Stimulated activated naive CD8-positive, alpha-beta T cell treated with anti-CD3 and anti-CD28 coated beads, Interleukin-15, amount 100 ng/mL, for 72 hours (primary cell): Measurements from ENCODE around the gene HBS1L.

Source experiments
- ATAC-seq: fragments of 150-1000 bp; cut with Tn5 transposase; 2 replicates; pipeline ENCODE4 v1.10.0; 2021; ENCODE audit warnings: mild to moderate bottlenecking, moderate library complexity
- DNase-seq, 2 donors: peaks; one replicate each; pipeline ENCODE4 v3.0.0; 2021 to 2022
- H3K27ac Mint-ChIP-seq, 2 donors: one replicate each; pipeline ENCODE4 v1.8.0; 2022; ENCODE audit warnings: mild to moderate bottlenecking in 2 of 2, mixed read lengths in 2 of 2, moderate library complexity in 2 of 2
- H3K27me3 Mint-ChIP-seq: one replicate; pipeline ENCODE4 v1.8.0; 2022; ENCODE audit warnings: mixed read lengths
- H3K4me1 Mint-ChIP-seq: one replicate; pipeline ENCODE4 v1.8.0; 2022; ENCODE audit warnings: mild to moderate bottlenecking, mixed read lengths
- H3K4me3 Mint-ChIP-seq, 2 donors: one replicate each; pipeline ENCODE4 v1.8.0; 2022; ENCODE audit warnings: mild to moderate bottlenecking in 2 of 2, mixed read lengths in 2 of 2, moderate library complexity in 1 of 2
- H3K9me3 Mint-ChIP-seq, 2 donors: one replicate each; pipeline ENCODE4 v1.8.0; 2022; ENCODE audit warnings: mixed read lengths in 2 of 2

HBS1L gene

DNA sequence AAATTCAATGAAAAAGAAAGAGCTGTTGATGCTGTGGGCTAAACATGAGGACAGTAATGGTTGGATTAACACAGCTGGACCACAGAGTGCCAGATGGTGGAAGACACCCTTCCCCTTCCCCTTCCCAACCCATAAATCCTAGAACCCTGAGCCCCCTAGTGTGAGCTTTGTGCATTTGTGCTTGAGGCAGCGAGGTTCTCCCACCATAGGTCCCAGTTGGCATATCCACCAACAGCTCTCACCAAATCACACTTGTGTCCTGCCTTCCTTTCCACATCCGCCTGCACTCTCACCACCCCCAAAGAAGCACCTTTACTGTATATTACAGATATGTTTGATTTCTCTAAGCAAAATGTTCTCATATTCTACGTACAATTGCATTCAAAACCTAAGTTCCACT is 32.8 kb upstream of the HBS1L start:
- Mint-ChIP-seq H3K27me3 (no peaks in the 10 kb centered on the region), H3K4me3 (peak overlapping the region; percentile 61 to 78), H3K9me3 (peaks cover 1 to 6% of the 10 kb centered on the region in 2 donors), H3K27ac (peak overlapping the region; percentile 93), H3K4me1 (peaks cover 82% of the 10 kb centered on the region)
- DNase-seq (peak; percentile 37 to 42), ATAC-seq (peak; percentile 36)

DNA sequence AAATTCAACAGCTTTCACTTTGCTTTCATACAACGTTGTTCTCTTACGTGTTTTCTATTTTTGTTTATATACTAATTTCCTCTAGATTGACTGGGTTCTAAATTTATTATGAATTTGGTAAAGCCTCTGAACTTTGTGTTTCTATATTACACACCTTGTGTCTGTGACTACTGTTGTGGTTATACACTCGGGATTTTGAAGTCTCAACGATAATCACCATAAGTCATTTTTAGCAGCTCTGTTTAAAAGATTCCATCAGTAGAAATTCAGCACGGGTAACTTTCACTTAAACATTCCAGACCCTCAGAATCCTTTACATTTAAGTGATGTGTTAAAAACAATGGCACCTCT is 31.8 kb upstream of the HBS1L start:
- DNase-seq (no peak), ATAC-seq (no peak)
- Mint-ChIP-seq H3K27me3 (no peaks in the 10 kb centered on the region), H3K4me1 (peaks cover 72% of the 10 kb centered on the region), H3K9me3 (peaks cover 7 to 14% of the 10 kb centered on the region in 2 donors), H3K4me3 (peak overlapping the region; percentile 61 to 78), H3K27ac (peak overlapping the region; percentile 93)

DNA sequence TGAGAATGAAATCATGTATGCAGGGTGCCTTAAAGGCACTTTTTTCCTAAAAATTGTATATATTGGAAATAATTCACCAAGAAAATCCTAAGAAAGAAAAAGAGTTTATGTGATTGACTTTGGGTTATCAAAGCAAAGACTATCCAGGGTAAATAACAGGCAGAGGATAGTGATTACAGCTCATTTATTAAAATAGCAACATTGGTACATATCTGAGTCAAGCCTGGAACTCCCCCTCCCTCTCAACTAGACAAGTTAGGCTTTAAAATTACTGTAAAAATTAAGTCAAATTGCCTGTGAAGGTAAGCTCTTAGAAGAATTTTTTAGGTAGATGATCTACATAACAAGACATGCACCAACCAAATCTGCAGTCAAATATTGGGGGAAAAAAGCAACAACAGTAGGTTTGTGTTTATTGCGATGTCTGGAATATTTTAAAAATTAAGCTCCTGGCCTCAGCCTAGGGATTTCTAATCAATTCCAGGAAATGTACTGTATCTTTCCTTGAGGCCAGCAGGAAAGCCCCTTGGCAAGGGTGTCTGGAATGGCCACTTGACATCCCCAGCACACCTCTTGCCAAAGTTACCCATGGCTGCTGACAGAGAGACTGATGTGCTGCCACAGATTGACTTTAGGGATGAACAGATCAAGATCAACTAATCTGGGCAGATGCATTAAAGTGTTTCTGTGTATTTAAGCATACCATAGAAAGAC is 31.2 kb upstream of the HBS1L start:
- Mint-ChIP-seq H3K9me3 (peaks cover 8 to 18% of the 10 kb centered on the region in 2 donors), H3K27ac (peak overlapping the region; percentile 93), H3K27me3 (no peaks in the 10 kb centered on the region), H3K4me3 (peak overlapping the region; percentile 61 to 78), H3K4me1 (peaks cover 67% of the 10 kb centered on the region)
- ATAC-seq: no peak
- DNase-seq: peak in 1 of 2 donors; percentile 16

DNA sequence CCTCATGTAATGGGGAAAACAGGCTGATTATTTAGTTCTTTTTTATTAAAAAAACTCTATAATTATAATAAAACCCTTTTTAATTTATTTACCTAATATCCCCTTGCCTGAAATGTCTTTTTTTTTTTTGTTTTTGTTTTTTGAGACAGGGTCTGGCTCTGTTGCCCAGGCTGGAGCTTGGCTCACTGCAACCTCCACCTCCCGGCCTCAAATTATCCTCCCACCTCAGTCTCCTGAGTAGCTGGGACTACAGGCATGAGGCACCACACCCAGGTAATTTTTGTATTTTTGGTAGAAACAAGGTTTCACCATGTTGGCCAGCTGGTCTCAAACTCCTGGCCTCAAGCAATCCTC is 30.3 kb upstream of the HBS1L start:
- Mint-ChIP-seq H3K27me3 (no peaks in the 10 kb centered on the region), H3K4me3 (no peak overlapping the region), H3K4me1 (peaks cover 57% of the 10 kb centered on the region), H3K9me3 (peaks cover 12 to 22% of the 10 kb centered on the region in 2 donors), H3K27ac (no peak overlapping the region)
- DNase-seq (no peak), ATAC-seq (no peak)

DNA sequence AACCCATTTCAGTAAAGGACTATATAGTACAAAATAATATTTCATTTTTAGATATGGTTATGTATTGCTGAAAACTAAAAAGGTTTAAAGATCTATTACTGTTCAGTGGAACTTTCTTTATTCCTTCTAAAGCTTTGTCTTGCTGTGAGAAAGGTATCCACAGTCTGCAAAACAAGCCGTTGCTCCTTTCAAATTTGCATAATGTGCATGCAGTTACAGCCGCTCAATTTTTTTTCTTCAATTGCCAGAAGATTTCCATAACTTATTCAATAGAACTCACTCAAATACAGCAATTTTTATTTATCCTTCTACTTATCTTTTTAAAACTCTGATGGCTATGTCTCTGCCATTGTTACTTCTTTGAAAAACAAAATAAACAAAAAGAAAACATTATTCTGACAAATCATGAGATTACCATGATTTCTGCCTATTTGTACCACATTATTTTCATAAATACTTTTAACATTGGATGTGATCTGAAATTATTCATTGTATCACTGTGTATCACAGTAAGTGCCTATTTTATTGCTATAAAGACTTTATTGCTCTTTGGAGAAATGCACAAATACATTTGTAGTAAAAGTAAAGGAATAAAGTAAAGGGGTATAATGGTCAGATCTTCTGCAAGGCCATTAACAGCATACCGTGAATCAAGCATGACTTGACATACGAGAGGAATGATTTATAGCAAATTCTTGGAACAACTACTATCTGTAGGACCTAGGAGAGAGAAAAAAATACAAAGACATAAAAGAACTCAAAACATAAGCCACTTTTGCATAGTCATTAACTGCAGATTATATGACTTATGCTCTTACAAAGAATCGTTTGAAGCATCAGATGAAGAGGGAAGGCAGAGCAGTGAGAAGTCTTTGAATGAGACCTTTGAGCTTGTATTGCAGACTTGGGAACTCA is 29.6 kb upstream of the HBS1L start:
- DNase-seq (no peak), ATAC-seq (no peak)
- no peak overlapping the region for H3K4me3 Mint-ChIP-seq
- no peak overlapping the region for H3K27ac Mint-ChIP-seq
- peaks cover 53% of the 10 kb centered on the region for H3K4me1 Mint-ChIP-seq
- H3K27me3 Mint-ChIP-seq: no peaks in the 10 kb centered on the region
- peaks cover 14 to 25% of the 10 kb centered on the region in 2 donors for H3K9me3 Mint-ChIP-seq

DNA sequence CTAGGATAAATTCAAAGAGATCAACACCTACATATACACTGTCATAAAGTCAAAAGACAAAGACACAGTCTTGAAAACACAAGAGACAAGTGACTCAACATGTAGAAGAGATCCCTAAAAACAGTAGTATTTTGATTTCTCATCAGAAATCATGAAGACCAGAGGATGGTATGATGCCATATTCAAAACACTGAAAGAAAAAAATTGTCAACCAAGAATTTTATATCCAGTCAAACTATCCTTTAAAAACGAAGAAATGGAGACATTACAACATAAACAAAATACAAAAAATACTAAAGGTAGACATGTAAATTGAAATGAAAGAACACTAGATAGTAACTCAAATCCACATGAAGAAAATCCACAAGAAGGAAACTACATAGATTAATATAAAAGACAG is 27.3 kb upstream of the HBS1L start:
- H3K27ac Mint-ChIP-seq: no peak overlapping the region
- ATAC-seq: no peak
- H3K4me3 Mint-ChIP-seq: no peak overlapping the region
- no peaks in the 10 kb centered on the region for H3K27me3 Mint-ChIP-seq
- H3K9me3 Mint-ChIP-seq: peaks cover 18 to 22% of the 10 kb centered on the region in 2 donors
- no peak for DNase-seq
- H3K4me1 Mint-ChIP-seq: peaks cover 34% of the 10 kb centered on the region

DNA sequence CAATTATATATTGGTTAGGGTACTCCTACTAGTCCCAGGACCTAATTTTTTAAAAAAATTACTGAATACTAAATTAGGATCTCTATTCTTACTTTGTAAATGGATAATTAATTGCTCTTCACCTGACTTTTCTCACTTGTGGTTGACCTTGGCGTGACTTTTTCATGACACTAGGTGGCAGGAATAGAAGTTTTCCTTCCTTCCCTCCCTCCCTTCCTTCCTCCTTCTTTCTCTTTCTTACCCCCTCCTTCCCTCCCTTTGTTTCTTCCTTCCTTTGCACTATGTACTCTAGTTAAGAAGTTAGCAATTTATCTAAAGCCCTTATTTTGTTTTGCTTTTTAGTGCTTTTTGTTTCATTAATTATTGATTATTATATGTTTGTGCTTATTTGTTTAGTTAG is 20.4 kb upstream of the HBS1L start:
- H3K9me3 Mint-ChIP-seq: peaks cover 6 to 7% of the 10 kb centered on the region in 2 donors

DNA sequence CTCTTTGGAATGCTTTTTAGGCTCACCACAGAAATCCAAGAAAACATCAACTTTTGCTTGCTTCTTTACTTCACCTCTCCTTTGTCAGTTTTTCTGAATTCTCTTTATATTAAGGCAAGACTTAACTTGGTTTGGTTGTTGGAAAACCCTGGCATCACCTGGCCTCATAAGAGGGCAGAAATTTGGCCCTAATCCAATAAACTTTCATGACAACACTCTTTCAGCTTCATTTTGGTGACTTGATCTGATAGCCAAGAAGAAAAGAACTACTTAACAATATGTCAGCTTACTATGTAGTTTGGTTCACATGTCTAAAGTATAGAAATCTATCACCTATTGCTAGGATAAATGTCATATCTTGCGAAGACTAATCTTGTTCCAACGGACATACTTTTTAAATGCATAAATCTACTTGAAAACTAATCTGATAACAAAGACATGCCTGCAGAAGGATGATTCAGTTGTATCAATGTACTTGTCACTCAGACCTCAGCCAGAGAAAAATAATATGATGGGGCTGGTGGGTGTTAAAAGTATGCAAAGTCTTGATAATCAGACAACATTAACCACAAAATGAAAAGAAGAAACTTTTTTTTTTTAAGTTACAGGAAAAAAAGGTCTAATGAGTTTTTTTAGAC is 19.3 kb upstream of the HBS1L start:
- DNase-seq: no peak
- ATAC-seq: no peak
- Mint-ChIP-seq H3K9me3 (peaks cover 0 to under 1% of the 10 kb centered on the region in 2 donors), H3K27ac (no peak overlapping the region), H3K4me1 (peaks cover 33% of the 10 kb centered on the region), H3K27me3 (no peaks in the 10 kb centered on the region), H3K4me3 (peak overlapping the region in 1 of 2 donors; percentile 35)

More for the DNA sequence above, 20.4 kb upstream of the HBS1L start:
- Mint-ChIP-seq H3K27ac (peak overlapping the region in 1 of 2 donors; percentile 72), H3K4me1 (peaks cover 39% of the 10 kb centered on the region), H3K27me3 (no peaks in the 10 kb centered on the region), H3K4me3 (peak overlapping the region in 1 of 2 donors; percentile 7)
- no peak for ATAC-seq
- DNase-seq: no peak

DNA sequence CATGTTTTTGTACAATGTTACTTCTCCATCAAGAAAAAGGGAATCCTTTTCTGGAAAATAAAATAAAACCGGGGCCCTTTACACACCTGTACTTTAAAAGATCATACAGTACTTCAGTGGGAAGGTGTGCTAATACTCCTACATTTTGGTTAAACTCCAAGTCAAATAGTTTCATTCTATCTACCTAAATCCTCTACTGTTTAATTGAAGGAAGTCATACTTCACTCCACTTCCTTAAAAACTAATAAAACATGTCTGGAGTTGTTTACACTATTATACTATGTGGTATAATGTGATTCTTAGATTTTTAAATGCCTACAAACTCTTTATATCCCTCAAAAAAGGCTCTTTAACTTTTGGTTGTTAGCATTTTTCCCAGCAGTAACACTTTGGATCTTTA is 18.6 kb upstream of the HBS1L start:
- Mint-ChIP-seq H3K4me3 (no peak overlapping the region), H3K27me3 (no peaks in the 10 kb centered on the region), H3K27ac (no peak overlapping the region), H3K4me1 (peaks cover 33% of the 10 kb centered on the region), H3K9me3 (no peaks in the 10 kb centered on the region)
- DNase-seq (no peak), ATAC-seq (no peak)

DNA sequence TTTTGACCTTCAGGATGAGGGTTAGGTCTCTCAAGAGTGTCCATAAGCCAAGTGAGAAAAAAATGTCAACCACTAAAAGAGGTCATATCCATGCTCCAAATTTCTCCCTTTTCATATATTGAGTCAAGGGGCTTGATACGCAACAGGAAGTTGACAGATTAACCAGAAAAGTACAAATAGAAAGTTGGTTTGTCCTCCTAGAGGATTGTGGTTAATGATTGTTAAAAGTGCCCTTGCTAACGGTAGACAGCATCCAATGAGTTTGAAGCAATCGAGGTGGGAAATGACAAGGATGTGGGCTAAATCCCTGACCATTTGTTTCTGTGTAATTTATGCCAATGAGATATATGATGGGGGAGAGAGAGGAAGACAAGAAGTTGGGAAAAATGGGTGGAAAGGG is 18.1 kb upstream of the HBS1L start:
- Mint-ChIP-seq H3K4me3 (no peak overlapping the region), H3K4me1 (peaks cover 33% of the 10 kb centered on the region), H3K27ac (no peak overlapping the region), H3K9me3 (no peaks in the 10 kb centered on the region), H3K27me3 (no peaks in the 10 kb centered on the region)
- ATAC-seq (no peak), DNase-seq (no peak)

DNA sequence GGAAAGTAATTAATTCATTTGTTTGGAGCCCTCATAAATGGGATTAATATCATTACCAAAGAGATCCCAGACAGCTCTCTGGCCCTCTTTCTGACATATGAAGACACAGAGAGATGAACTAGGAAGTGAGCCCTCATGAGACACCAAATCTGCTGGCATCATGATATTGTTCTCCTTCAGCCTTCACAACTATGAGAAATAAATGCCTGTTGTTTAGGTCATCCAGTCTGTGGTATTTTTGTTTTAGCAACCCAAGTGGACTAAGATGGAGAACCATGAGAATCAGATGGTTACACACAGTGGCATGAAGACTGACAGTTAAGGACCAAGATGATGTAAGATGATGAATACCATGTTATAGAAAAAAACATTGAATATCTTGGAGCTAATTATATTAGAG is 16.9 kb upstream of the HBS1L start:
- DNase-seq: no peak
- H3K27ac Mint-ChIP-seq: no peak overlapping the region
- peaks cover 7 to 9% of the 10 kb centered on the region in 2 donors for H3K9me3 Mint-ChIP-seq
- no peak overlapping the region for H3K4me3 Mint-ChIP-seq
- no peak for ATAC-seq
- peaks cover 42% of the 10 kb centered on the region for H3K4me1 Mint-ChIP-seq
- no peaks in the 10 kb centered on the region for H3K27me3 Mint-ChIP-seq

DNA sequence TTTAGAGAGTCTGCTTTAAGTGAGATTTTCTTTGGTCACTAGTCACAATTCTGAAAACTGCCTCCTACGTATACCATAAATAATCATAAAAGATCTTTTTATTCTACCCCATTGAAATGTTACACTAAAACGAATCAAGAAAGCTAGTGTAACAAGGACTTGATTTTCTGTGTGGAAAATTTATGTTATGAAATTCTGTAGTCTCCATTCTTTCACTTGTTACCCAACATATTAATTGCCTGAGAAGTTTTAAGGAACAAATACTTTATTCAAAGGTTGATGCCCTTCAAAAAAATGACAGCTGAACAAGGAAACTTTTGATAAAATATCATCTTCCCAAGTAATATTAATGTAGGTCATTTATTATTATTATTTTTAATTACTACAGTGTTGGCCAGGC is 13.3 kb upstream of the HBS1L start:
- Mint-ChIP-seq H3K4me3 (no peak overlapping the region), H3K27me3 (no peaks in the 10 kb centered on the region), H3K4me1 (peaks cover 34% of the 10 kb centered on the region), H3K27ac (no peak overlapping the region), H3K9me3 (peaks cover 7 to 9% of the 10 kb centered on the region in 2 donors)
- DNase-seq: no peak
- no peak for ATAC-seq

DNA sequence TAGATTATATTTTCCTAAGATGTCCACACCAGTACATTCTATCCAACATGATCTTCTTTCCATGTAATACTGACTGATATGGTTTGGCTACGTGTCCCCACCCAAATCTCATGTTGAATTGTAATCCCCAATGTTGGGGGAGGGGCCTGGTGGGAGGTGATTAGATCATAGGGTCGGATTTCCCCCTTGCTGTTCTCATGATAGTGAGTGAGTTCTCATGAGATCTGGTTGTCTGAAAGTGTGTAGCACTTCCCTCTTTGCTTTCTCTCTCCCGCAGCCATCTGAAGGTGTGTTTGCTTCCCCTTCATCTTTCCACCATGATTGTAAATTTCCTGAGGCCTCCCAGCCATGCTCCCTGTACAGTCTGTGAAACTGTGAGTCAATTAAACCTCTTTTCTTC is 12.2 kb upstream of the HBS1L start:
- H3K9me3 Mint-ChIP-seq: peaks cover 7 to 9% of the 10 kb centered on the region in 2 donors
- peak; percentile 12 for ATAC-seq
- no peaks in the 10 kb centered on the region for H3K27me3 Mint-ChIP-seq
- peak overlapping the region in 1 of 2 donors; percentile 5 for H3K4me3 Mint-ChIP-seq
- peaks cover 28% of the 10 kb centered on the region for H3K4me1 Mint-ChIP-seq
- DNase-seq: peak in 1 of 2 donors; percentile 36
- peak overlapping the region in 1 of 2 donors; percentile 87 for H3K27ac Mint-ChIP-seq

DNA sequence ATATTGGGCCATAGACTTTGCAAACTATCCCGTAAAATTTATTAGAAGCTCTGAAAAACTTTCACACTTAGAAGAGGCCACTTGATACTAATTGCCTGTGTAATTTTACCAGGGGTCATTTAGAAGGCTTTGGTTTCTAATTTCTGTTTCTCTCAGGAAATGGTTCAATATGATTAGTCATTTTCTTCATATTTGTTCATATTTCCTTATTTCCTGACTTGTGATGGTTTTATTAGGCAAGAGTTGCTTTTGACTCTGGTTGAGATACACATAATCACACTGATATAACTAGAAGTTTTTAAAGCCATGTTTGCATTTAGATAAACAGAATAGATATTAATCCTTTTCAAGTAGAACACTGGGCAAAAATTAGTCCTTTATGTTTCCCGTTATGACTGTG is 11.8 kb upstream of the HBS1L start:
- no peak overlapping the region for H3K4me3 Mint-ChIP-seq
- no peak for ATAC-seq
- no peaks in the 10 kb centered on the region for H3K27me3 Mint-ChIP-seq
- peaks cover 7 to 9% of the 10 kb centered on the region in 2 donors for H3K9me3 Mint-ChIP-seq
- H3K27ac Mint-ChIP-seq: no peak overlapping the region
- DNase-seq: no peak
- H3K4me1 Mint-ChIP-seq: peaks cover 28% of the 10 kb centered on the region

DNA sequence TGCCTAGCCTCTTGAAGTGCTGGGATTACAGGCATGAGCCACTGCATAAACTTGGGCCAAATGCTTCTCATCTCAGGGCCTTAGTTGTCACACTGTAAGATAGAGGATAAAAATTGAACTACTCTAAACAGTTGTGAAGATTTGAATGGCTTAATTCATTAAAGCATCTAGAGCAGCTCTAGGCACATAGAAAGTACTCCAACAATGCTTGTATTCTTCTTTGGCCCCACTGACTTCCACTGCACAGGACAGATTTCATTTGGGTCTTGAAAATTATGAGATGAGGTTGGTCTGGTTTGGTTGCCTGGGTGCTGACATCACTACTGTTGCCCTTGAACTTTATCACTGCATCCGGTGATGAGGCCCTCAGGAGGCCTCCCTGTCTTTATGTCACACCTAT is 10.0 kb upstream of the HBS1L start:
- H3K4me1 Mint-ChIP-seq: peaks cover 28% of the 10 kb centered on the region
- no peaks in the 10 kb centered on the region for H3K27me3 Mint-ChIP-seq
- H3K9me3 Mint-ChIP-seq: peaks cover 7 to 9% of the 10 kb centered on the region in 2 donors
- DNase-seq (no peak), ATAC-seq (no peak)
- no peak overlapping the region for H3K4me3 Mint-ChIP-seq
- H3K27ac Mint-ChIP-seq: no peak overlapping the region

DNA sequence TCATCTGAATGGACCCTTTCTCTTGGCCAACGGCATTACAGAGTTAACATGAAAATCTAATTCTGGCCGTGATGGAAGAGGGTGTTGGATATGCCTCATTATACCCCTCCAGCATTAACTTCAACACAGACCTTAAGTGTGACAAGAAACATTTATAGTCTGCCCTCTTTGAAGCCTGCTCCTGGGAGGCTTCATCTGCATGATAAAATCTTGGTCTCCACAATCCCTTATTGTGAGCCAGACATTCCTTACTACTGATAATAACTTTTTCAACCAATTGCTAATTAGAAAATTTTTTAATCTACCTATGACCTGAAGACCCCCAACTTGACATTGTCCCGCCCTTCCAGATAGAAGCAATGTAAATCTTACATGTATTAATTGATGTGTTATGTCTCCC is 9.3 kb upstream of the HBS1L start:
- Mint-ChIP-seq H3K27ac (no peak overlapping the region), H3K4me1 (peaks cover 28% of the 10 kb centered on the region), H3K27me3 (no peaks in the 10 kb centered on the region), H3K4me3 (no peak overlapping the region), H3K9me3 (peaks cover 7 to 9% of the 10 kb centered on the region in 2 donors)
- ATAC-seq: no peak
- DNase-seq: no peak
